Pancreas (tissue), 10 donors: ENCODE measurements around the gene GRIN2D. TPM values are rescaled to one million over a fixed set of nuclear protein-coding genes. Genes with fewer than 3 reads are reported as not detected.

Source experiments
- ATAC-seq, 4 donors: fragments of 200-7000 bp; cut with Tn5 transposase; one replicate each; pipeline versions ENCODE4 v1.8.0 to v1.9.1; 2020; ENCODE audit warnings: mild to moderate bottlenecking in 4 of 4, moderate library complexity in 4 of 4
- DNase-seq, 6 donors: peaks; one replicate each; pipeline ENCODE4 v3.0.0-alpha.2; 2020
- FAIRE-seq: peaks from 2 replicates; lab custom pipeline; 2012; peaks lifted over from hg19 to GRCh38; lab: Jason Lieb, UNC
- H3K27ac ChIP-seq, 4 donors: fragments of 200-600 bp; sonication (generic); 1 replicate in 3 of 4; 2 replicates in 1 of 4; pipeline versions ENCODE4 v1.5.0 to v1.8.0; 2020
- H3K27me3 ChIP-seq, 4 donors: fragments of 200-600 bp; one replicate each; pipeline ENCODE4 v1.8.0; 2021
- H3K36me3 ChIP-seq, 3 donors: fragments of 200-600 bp; sonication (generic) in 1 of 3; one replicate each; pipeline versions ENCODE4 v1.5.0 to v1.8.0; 2020 to 2021
- H3K4me1 ChIP-seq, 3 donors: fragments of 200-600 bp; one replicate each; pipeline ENCODE4 v1.8.0; 2021
- H3K4me3 ChIP-seq, 4 donors: fragments of 200-600 bp; sonication (generic) in 2 of 4; one replicate each; pipeline versions ENCODE4 v1.5.0 to v1.8.0; 2020 to 2021
- H3K9me3 ChIP-seq, 4 donors: fragments of 200-600 bp; one replicate each; pipeline ENCODE4 v1.8.0; 2021
- CTCF ChIP-seq, 4 donors: fragments of 200-600 bp; sonication (generic) in 3 of 4; IDR thresholded peaks; one replicate each; pipeline versions ENCODE4 v1.5.0 to v1.8.0; 2021; ENCODE audit warnings: antibody characterized with exemption in 4 of 4
- WGBS, 2 donors: extraction: QIAGEN DNeasy Blood & Tissue Kit; methylation state at CpG; one replicate each; pipeline ENCODE4 v1.1.7; 2013; 5-methylcytosine and 5-hydroxymethylcytosine counted together
- intact Hi-C, 3 donors: fragments of 100-400 bp; cut with DNase I; formaldehyde crosslinking; loops; one replicate each; pipeline versions ENCODE4 v1.11.1 to v1.14.2; 2022
- polyA plus RNA-seq, 2 donors: library from polyadenylated mRNA; stranded (reverse); fragments of 200-250 nt; gene quantifications; one replicate each; pipeline ENCODE4 v1.2.3, GENCODE V29; 2013
- total RNA-seq, 6 donors: library from RNA; stranded (reverse); fragmentation: NEBNext Ultra II Directional in 4 of 6; extraction: Animal tissue kit (Norgen Biotek cat#: 25700) in 4 of 6; gene quantifications; one replicate each; pipeline versions ENCODE4 v1.2.1 to v1.2.4, GENCODE V29; 2021 to 2023
- donor health status: healthy with polysubstance abuse.
- donor health status: DM: no; HTN: no; CAD: no; lungs with moderate emphysema.
- donor health status: DM: no; HTN: no; CAD: no.
- donor health status: control.
- donor health status: control.
- donor health status: Bipolar disorder and iron deficiency.
- donor health status: DM: yes; HTN: yes; CAD: no.
- donor health status: DM: no; HTN: no; CAD: no.
- donor health status: DM: no; HTN: no; CAD: no.
- donor health status: DM: yes; HTN: yes; CAD: no.

GRIN2D gene
- total and polyA plus RNA-seq, 8 donors, result 0.04 to 0.66 (median 0.19) TPM; not detected in 1

GRCh38 chr19:48348737-48349136 is 44.7 kb upstream of the GRIN2D start:
- intact Hi-C loops, result no loop called here
- no peaks in the 10 kb centered on the region for H3K4me1 ChIP-seq
- H3K9me3 ChIP-seq, result no peaks in the 10 kb centered on the region
- FAIRE-seq, result no peak
- peak overlapping the region in 3 of 4 donors; percentile 26 to 33 (median 31) for H3K27ac ChIP-seq
- TF ChIP-seq CTCF (IDR thresholded peaks at IDR 0.05), result no peak
- WGBS, 2 donors, result 85 to 86% methylated on average over 7 of the region's 7 CpGs
- DNase-seq, result no peak
- H3K4me3 ChIP-seq, result no peak overlapping the region
- no peak for ATAC-seq
- no peaks in the 10 kb centered on the region for H3K27me3 ChIP-seq
- no peaks in the 10 kb centered on the region for H3K36me3 ChIP-seq

GRCh38 chr19:48350856-48351255 is 42.6 kb upstream of the GRIN2D start:
- FAIRE-seq, result no peak
- H3K36me3 ChIP-seq, result no peaks in the 10 kb centered on the region
- TF ChIP-seq CTCF (IDR thresholded peaks at IDR 0.05), result no peak
- no peak overlapping the region for H3K27ac ChIP-seq
- H3K4me1 ChIP-seq, result no peaks in the 10 kb centered on the region
- no peak for ATAC-seq
- intact Hi-C loops, result no loop called here
- WGBS, 2 donors, result 89 to 90% methylated on average over 5 of the region's 5 CpGs
- H3K9me3 ChIP-seq, result no peaks in the 10 kb centered on the region
- no peak for DNase-seq
- no peak overlapping the region for H3K4me3 ChIP-seq
- no peaks in the 10 kb centered on the region for H3K27me3 ChIP-seq

- FAIRE-seq (no peak), DNase-seq (peak in 5 of 6 donors; percentile 56 to 92 (median 82)), ATAC-seq (peak; percentile 74 to 87 (median 82))
- H3K27ac ChIP-seq, result no peak overlapping the region
- intact Hi-C loops, result no loop called here
- H3K9me3 ChIP-seq, result no peaks in the 10 kb centered on the region
- H3K36me3 ChIP-seq, result no peaks in the 10 kb centered on the region
- no peak overlapping the region for H3K4me3 ChIP-seq
- TF ChIP-seq CTCF (IDR thresholded peaks at IDR 0.05), result peak; percentile 66 to 77 (median 74)
- 41 to 45% methylated on average over 6 to 8 of the region's 8 CpGs for WGBS, 2 donors
- H3K4me1 ChIP-seq, result no peaks in the 10 kb centered on the region
- no peaks in the 10 kb centered on the region for H3K27me3 ChIP-seq
Observed at GRCh38 chr19:48351341-48351752, 42.1 kb upstream of the GRIN2D start.

- intact Hi-C loops, result no loop called here
- no peak for DNase-seq
- WGBS, 2 donors, result 83 to 93% methylated on average over 5 of the region's 5 CpGs
- Histone ChIP-seq H3K36me3 (no peaks in the 10 kb centered on the region), H3K4me3 (no peak overlapping the region), H3K27me3 (no peaks in the 10 kb centered on the region), H3K4me1 (no peaks in the 10 kb centered on the region), H3K9me3 (no peaks in the 10 kb centered on the region), H3K27ac (no peak overlapping the region)
- no peak for FAIRE-seq
- no peak for ATAC-seq
- no peak for TF ChIP-seq CTCF (IDR thresholded peaks at IDR 0.05)
Observed at GRCh38 chr19:48353677-48354076, 39.8 kb upstream of the GRIN2D start.

GRCh38 chr19:48354332-48354992 is 39.0 kb upstream of the GRIN2D start:
- no peaks in the 10 kb centered on the region for H3K4me1 ChIP-seq
- no peak overlapping the region for H3K27ac ChIP-seq
- TF ChIP-seq CTCF (IDR thresholded peaks at IDR 0.05), result no peak
- H3K36me3 ChIP-seq, result no peaks in the 10 kb centered on the region
- H3K27me3 ChIP-seq, result no peaks in the 10 kb centered on the region
- FAIRE-seq, result no peak
- ATAC-seq, result peak in 2 of 4 donors; percentile 44 to 58
- H3K4me3 ChIP-seq, result no peak overlapping the region
- intact Hi-C loops, result no loop called here
- DNase-seq, result no peak
- WGBS, 2 donors, result 77 to 80% methylated on average over 15 of the region's 15 CpGs
- H3K9me3 ChIP-seq, result no peaks in the 10 kb centered on the region
